Neural progenitor cell (in vitro differentiated cells): ENCODE results near the gene MPPED2. TPM values are rescaled to one million over a fixed set of nuclear protein-coding genes. Genes with fewer than 3 reads are reported as not detected.

Source experiments
- DNase-seq: peaks from one replicate; pipeline ENCODE4 v3.0.0-alpha.2; 2016; ENCODE audit warnings: low spot score
- H2AFZ ChIP-seq: fragments of 200-600 bp; sonication (generic); replicated peaks from 2 replicates; pipeline ENCODE4 v1.6.1; 2016; ENCODE audit warnings: antibody characterized with exemption
- H3F3A ChIP-seq: fragments of 200-600 bp; sonication (generic); 2 replicates; pipeline ENCODE4 v1.6.1; 2016; ENCODE audit warnings: antibody characterized with exemption, low read depth
- H3K27ac ChIP-seq: fragments of 200-600 bp; sonication (generic); 2 replicates; pipeline ENCODE4 v1.5.1; 2016; ENCODE audit warnings: mild to moderate bottlenecking
- H3K27me3 ChIP-seq: fragments of 200-600 bp; sonication (generic); 2 replicates; pipeline ENCODE4 v1.6.1; 2016; ENCODE audit warnings: mild to moderate bottlenecking, moderate library complexity
- H3K36me3 ChIP-seq: fragments of 200-600 bp; sonication (generic); 2 replicates; pipeline ENCODE4 v1.5.1; 2016
- H3K4me1 ChIP-seq: fragments of 200-600 bp; sonication (generic); 2 replicates; pipeline ENCODE4 v1.6.1; 2016; ENCODE audit warnings: mixed run types
- H3K4me2 ChIP-seq: fragments of 200-600 bp; sonication (generic); 2 replicates; pipeline ENCODE4 v1.6.1; 2016
- H3K4me3 ChIP-seq: fragments of 200-600 bp; sonication (generic); 2 replicates; pipeline ENCODE4 v1.5.1; 2016
- H3K79me2 ChIP-seq: fragments of 200-600 bp; sonication (generic); 2 replicates; pipeline ENCODE4 v1.6.1; 2016; ENCODE audit warnings: low read depth
- H3K9ac ChIP-seq: fragments of 200-600 bp; sonication (generic); 2 replicates; pipeline ENCODE4 v1.6.1; 2016
- H3K9me3 ChIP-seq: fragments of 200-600 bp; sonication (generic); 2 replicates; pipeline ENCODE4 v1.5.1; 2016; ENCODE audit warnings: low read depth
- H4K20me1 ChIP-seq: fragments of 200-600 bp; sonication (generic); 2 replicates; pipeline ENCODE4 v1.6.1; 2016; ENCODE audit warnings: low read depth
- H3K27ac Mint-ChIP-seq: 3 replicates; pipeline ENCODE4 v1.8.0; 2021; ENCODE audit warnings: mixed read lengths
- H3K27me3 Mint-ChIP-seq: 2 replicates; pipeline ENCODE4 v1.8.0; 2022; ENCODE audit warnings: low read depth, mild to moderate bottlenecking, inconsistent platforms, moderate library complexity, mixed read lengths; ENCODE audit not compliant: insufficient read depth
- H3K36me3 Mint-ChIP-seq: 3 replicates; pipeline ENCODE4 v1.8.0; 2021; ENCODE audit warnings: mixed read lengths
- H3K4me1 Mint-ChIP-seq: 3 replicates; pipeline ENCODE4 v1.8.0; 2021; ENCODE audit warnings: mixed read lengths
- H3K4me3 Mint-ChIP-seq: 3 replicates; pipeline ENCODE4 v1.8.0; 2021; ENCODE audit warnings: mild to moderate bottlenecking, moderate library complexity, mixed read lengths
- H3K9me3 Mint-ChIP-seq: 3 replicates; pipeline ENCODE4 v1.8.0; 2020; ENCODE audit warnings: mixed read lengths
- CTCF ChIP-seq: fragments of 200-600 bp; sonication (generic); IDR thresholded peaks from 2 replicates; pipeline ENCODE4 v1.5.1; 2017; ENCODE audit warnings: antibody characterized with exemption, mild to moderate bottlenecking
- EZH2 ChIP-seq: fragments of 200-600 bp; sonication (generic); IDR thresholded peaks from 2 replicates; pipeline ENCODE4 v1.6.1; 2017; ENCODE audit warnings: antibody characterized with exemption, mild to moderate bottlenecking, moderate library complexity
- EZH2phosphoT487 ChIP-seq: fragments of 200-600 bp; sonication (generic); IDR thresholded peaks from 2 replicates; pipeline ENCODE4 v1.6.1; 2017; ENCODE audit warnings: antibody characterized with exemption
- total RNA-seq: library from RNA; depleted of rRNA; stranded (reverse); fragments of >200 nt; gene quantifications from 2 replicates; pipeline ENCODE4 v1.2.3, GENCODE V29; 2015; ENCODE audit warnings: low replicate concordance

MPPED2 gene
- total RNA-seq, 1 donor from 2014 or later, result 3.4 TPM

- no peak overlapping the region for H3K9ac ChIP-seq
- no peaks in the 10 kb centered on the region for H3K27me3 Mint-ChIP-seq
- peaks cover 16% of the 10 kb centered on the region for H3K4me1 ChIP-seq
- peaks cover 7% of the 10 kb centered on the region for H3F3A ChIP-seq
- H3K79me2 ChIP-seq, result no peaks in the 10 kb centered on the region
- H2AFZ ChIP-seq, result no peak overlapping the region
- no peaks in the 10 kb centered on the region for H3K9me3 ChIP-seq
- no peak for DNase-seq
- no peaks in the 10 kb centered on the region for H3K36me3 Mint-ChIP-seq
- H3K4me1 Mint-ChIP-seq, result peaks cover 2% of the 10 kb centered on the region
- TF ChIP-seq EZH2 (no peak), CTCF (no peak), EZH2phosphoT487 (no peak)
- no peak overlapping the region for H3K27ac Mint-ChIP-seq
- H4K20me1 ChIP-seq, result no peaks in the 10 kb centered on the region
- H3K27me3 ChIP-seq, result no peaks in the 10 kb centered on the region
- no peak overlapping the region for H3K27ac ChIP-seq
- H3K4me3 ChIP-seq, result no peak overlapping the region
- H3K4me2 ChIP-seq, result no peak overlapping the region
- no peaks in the 10 kb centered on the region for H3K9me3 Mint-ChIP-seq
- no peaks in the 10 kb centered on the region for H3K36me3 ChIP-seq
- no peak overlapping the region for H3K4me3 Mint-ChIP-seq
Measured at GRCh38 chr11:30440510-30440909, 145.6 kb downstream of the MPPED2 start.

- H3K9me3 ChIP-seq, result no peaks in the 10 kb centered on the region
- no peak overlapping the region for H2AFZ ChIP-seq
- no peak overlapping the region for H3K4me2 ChIP-seq
- Mint-ChIP-seq H3K27me3 (no peaks in the 10 kb centered on the region), H3K4me3 (no peak overlapping the region), H3K4me1 (no peaks in the 10 kb centered on the region), H3K9me3 (no peaks in the 10 kb centered on the region), H3K27ac (no peak overlapping the region), H3K36me3 (no peaks in the 10 kb centered on the region)
- no peak overlapping the region for H3K4me3 ChIP-seq
- H3K4me1 ChIP-seq, result no peaks in the 10 kb centered on the region
- no peaks in the 10 kb centered on the region for H3K36me3 ChIP-seq
- DNase-seq, result no peak
- no peaks in the 10 kb centered on the region for H3K79me2 ChIP-seq
- no peak overlapping the region for H3K27ac ChIP-seq
- no peaks in the 10 kb centered on the region for H3K27me3 ChIP-seq
- no peak overlapping the region for H3K9ac ChIP-seq
- H4K20me1 ChIP-seq, result no peaks in the 10 kb centered on the region
- H3F3A ChIP-seq, result no peaks in the 10 kb centered on the region
- no peak for TF ChIP-seq CTCF
- no peak for TF ChIP-seq EZH2
- TF ChIP-seq EZH2phosphoT487, result no peak
Measured at GRCh38 chr11:30436801-30437200, 149.4 kb downstream of the MPPED2 start.

DNA sequence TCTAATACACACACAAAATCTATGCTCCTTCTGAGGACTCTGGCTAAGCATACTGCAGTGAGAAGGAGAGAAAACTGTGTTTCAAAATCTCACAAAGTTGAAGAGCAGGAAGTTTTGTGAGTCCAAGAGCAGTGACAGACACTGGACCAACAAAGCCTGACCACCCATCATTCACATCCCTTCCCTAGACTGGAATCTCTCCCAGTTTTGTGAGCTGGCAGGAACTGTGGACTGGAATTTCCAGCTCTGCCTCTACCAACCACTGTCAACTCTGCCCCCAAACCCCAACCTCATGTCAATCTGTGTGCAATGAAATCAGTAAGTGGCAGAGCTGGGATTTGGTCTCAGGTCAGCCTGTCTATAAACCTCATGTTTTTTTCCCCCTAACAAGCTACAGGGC lies 150.7 kb downstream of the MPPED2 start:
- no peak for DNase-seq
- Histone ChIP-seq H3K4me3 (no peak overlapping the region), H3K4me1 (no peaks in the 10 kb centered on the region), H3K9me3 (no peaks in the 10 kb centered on the region), H2AFZ (no peak overlapping the region), H3K4me2 (no peak overlapping the region), H3F3A (no peaks in the 10 kb centered on the region), H3K36me3 (no peaks in the 10 kb centered on the region), H3K79me2 (no peaks in the 10 kb centered on the region), H3K9ac (no peak overlapping the region), H4K20me1 (no peaks in the 10 kb centered on the region), H3K27me3 (no peaks in the 10 kb centered on the region), H3K27ac (no peak overlapping the region)
- Mint-ChIP-seq H3K27me3 (no peaks in the 10 kb centered on the region), H3K36me3 (no peaks in the 10 kb centered on the region), H3K9me3 (no peaks in the 10 kb centered on the region), H3K4me3 (no peak overlapping the region), H3K27ac (no peak overlapping the region), H3K4me1 (no peaks in the 10 kb centered on the region)
- TF ChIP-seq CTCF (no peak), EZH2 (no peak), EZH2phosphoT487 (no peak)
